Activated CD8-positive, alpha-beta T cell treated with anti-CD3 and anti-CD28 coated beads, Interleukin-2, amount 10 ng/mL, durations not matched to agents 7 days and 5 days (primary cell): ENCODE results near the gene TRIP12. TPM values are rescaled to one million over a fixed set of nuclear protein-coding genes. Genes with fewer than 3 reads are reported as not detected.
"Not testable (repeated sequence)": the region's sequence is repeated elsewhere in the genome, so short reads cannot be mapped to it uniquely, and the experiment has no call there.

ENCODE experiments used
- ATAC-seq: fragments of 150-1000 bp; cut with Tn5 transposase; one replicate; pipeline ENCODE4 v1.10.0; 2021; ENCODE audit warnings: moderate library complexity
- CTCF ChIA-PET: fragments of 350-600 bp; sonication (Branson Sonifier 250); formaldehyde crosslinking; loops from one replicate; lab custom pipeline; 2021; ENCODE audit warnings: antibody characterized with exemption; lab: Charles Lee
- POLR2A ChIA-PET: fragments of 350-600 bp; sonication (Branson Sonifier 250); formaldehyde crosslinking; loops from one replicate; lab custom pipeline; 2021; ENCODE audit warnings: antibody characterized with exemption; lab: Charles Lee
- DNase-seq: peaks from one replicate; pipeline ENCODE4 v3.0.0-alpha.2; 2020
- H3K27ac Mint-ChIP-seq: one replicate; pipeline ENCODE4 v1.8.0; 2021; ENCODE audit warnings: mild to moderate bottlenecking, mixed read lengths
- H3K27me3 Mint-ChIP-seq: one replicate; pipeline ENCODE4 v1.8.0; 2021; ENCODE audit warnings: low read depth, mixed read lengths
- H3K36me3 Mint-ChIP-seq: one replicate; pipeline ENCODE4 v1.8.0; 2021; ENCODE audit warnings: low read depth, mixed read lengths
- H3K4me1 Mint-ChIP-seq: one replicate; pipeline ENCODE4 v1.8.0; 2021; ENCODE audit warnings: low read depth, mixed read lengths
- H3K4me3 Mint-ChIP-seq: one replicate; pipeline ENCODE4 v1.8.0; 2021; ENCODE audit warnings: mild to moderate bottlenecking, mixed read lengths
- H3K9me3 Mint-ChIP-seq: one replicate; pipeline ENCODE4 v1.8.0; 2022; ENCODE audit warnings: mixed read lengths; ENCODE audit not compliant: insufficient read depth
- total RNA-seq, 2 experiments: library from RNA; stranded (reverse); gene quantifications; one replicate each; pipeline ENCODE4 v1.2.3, GENCODE V29; 2021

The TRIP12 gene
- total RNA-seq, 2 experiments from 2014 or later, result 221 to 229 TPM

- ATAC-seq (no peak), DNase-seq (no peak)
- Mint-ChIP-seq H3K4me1 (peaks cover 6% of the 10 kb centered on the region), H3K9me3 (no peaks in the 10 kb centered on the region), H3K36me3 (no peaks in the 10 kb centered on the region), H3K4me3 (no peak overlapping the region), H3K27ac (no peak overlapping the region), H3K27me3 (no peaks in the 10 kb centered on the region)
- ChIA-PET POLR2A (no interaction called here), CTCF (no interaction called here)
These were observed 20.9 kb upstream of the TRIP12 start for GRCh38 chr2:229942671-229943070.

- Mint-ChIP-seq H3K9me3 (no peaks in the 10 kb centered on the region), H3K4me3 (no peak overlapping the region), H3K4me1 (no peaks in the 10 kb centered on the region), H3K27ac (no peak overlapping the region), H3K27me3 (no peaks in the 10 kb centered on the region), H3K36me3 (no peaks in the 10 kb centered on the region)
- ChIA-PET CTCF (no interaction called here), POLR2A (no interaction called here)
- no peak for ATAC-seq
- DNase-seq, result no peak
These were observed 15.7 kb upstream of the TRIP12 start for GRCh38 chr2:229937537-229937936.

GRCh38 chr2:229931241-229931640 is 9.4 kb upstream of the TRIP12 start:
- Mint-ChIP-seq H3K4me1 (peaks cover 15% of the 10 kb centered on the region), H3K27me3 (no peaks in the 10 kb centered on the region), H3K9me3 (no peaks in the 10 kb centered on the region), H3K27ac (no peak overlapping the region), H3K36me3 (no peaks in the 10 kb centered on the region), H3K4me3 (no peak overlapping the region)
- ChIA-PET POLR2A (no interaction called here), CTCF (no interaction called here)
- ATAC-seq (no peak), DNase-seq (no peak)

- no peaks in the 10 kb centered on the region for H3K36me3 Mint-ChIP-seq
- no peak overlapping the region for H3K27ac Mint-ChIP-seq
- H3K27me3 Mint-ChIP-seq, result no peaks in the 10 kb centered on the region
- ChIA-PET CTCF (no interaction called here), POLR2A (no interaction called here)
- ATAC-seq (no peak), DNase-seq (no peak)
- H3K4me1 Mint-ChIP-seq, result peaks cover 16% of the 10 kb centered on the region
- H3K9me3 Mint-ChIP-seq, result no peaks in the 10 kb centered on the region
- no peak overlapping the region for H3K4me3 Mint-ChIP-seq
These were observed 8.8 kb upstream of the TRIP12 start for GRCh38 chr2:229930656-229931055.

GRCh38 chr2:229927817-229928321 is 6.1 kb upstream of the TRIP12 start:
- CTCF ChIA-PET, result interaction anchor here (0.7 to 1.2 kb wide), 2 partner anchors 16 to 127 kb away, joined by 3 to 5 read pairs; no protein-coding TSS in a partner anchor
- Mint-ChIP-seq H3K4me3 (no peak overlapping the region), H3K27ac (no peak overlapping the region), H3K27me3 (no peaks in the 10 kb centered on the region), H3K9me3 (no peaks in the 10 kb centered on the region), H3K4me1 (peaks cover 33% of the 10 kb centered on the region), H3K36me3 (no peaks in the 10 kb centered on the region)
- ATAC-seq, result no peak
- DNase-seq, result no peak
- POLR2A ChIA-PET, result no interaction called here

GRCh38 chr2:229925201-229925600 is 3.4 kb upstream of the TRIP12 start:
- no peak overlapping the region for H3K27ac Mint-ChIP-seq
- H3K27me3 Mint-ChIP-seq, result no peaks in the 10 kb centered on the region
- POLR2A ChIA-PET, result no interaction called here
- CTCF ChIA-PET, result no interaction called here
- H3K4me1 Mint-ChIP-seq, result peaks cover 39% of the 10 kb centered on the region
- ATAC-seq (no peak), DNase-seq (no peak)
- H3K9me3 Mint-ChIP-seq, result no peaks in the 10 kb centered on the region
- H3K4me3 Mint-ChIP-seq, result no peak overlapping the region
- H3K36me3 Mint-ChIP-seq, result peaks cover 15% of the 10 kb centered on the region

- DNase-seq, POLR2A ChIA-PET, H3K27me3 Mint-ChIP-seq, H3K9me3 Mint-ChIP-seq, H3K27ac Mint-ChIP-seq, CTCF ChIA-PET, ATAC-seq, H3K4me3 Mint-ChIP-seq: not testable (repeated sequence)
- H3K36me3 Mint-ChIP-seq, result peaks cover 21% of the 10 kb centered on the region
- peaks cover 45% of the 10 kb centered on the region for H3K4me1 Mint-ChIP-seq
These were observed 2.7 kb upstream of the TRIP12 start for GRCh38 chr2:229924541-229924940.

- ATAC-seq (peak; percentile 64), DNase-seq (peak; percentile 93)
- peaks cover 57% of the 10 kb centered on the region for H3K4me1 Mint-ChIP-seq
- no peaks in the 10 kb centered on the region for H3K27me3 Mint-ChIP-seq
- peak within 1 kb of the TSS; percentile 99 for H3K4me3 Mint-ChIP-seq
- POLR2A ChIA-PET, result interaction anchor here (0.6 to 1.0 kb wide), 3 partner anchors 70 to 147 kb away, joined by 3 to 4 read pairs (median 3); no protein-coding TSS in a partner anchor
- H3K27ac Mint-ChIP-seq, result peak within 1 kb of the TSS; percentile 99
- H3K9me3 Mint-ChIP-seq, result no peaks in the 10 kb centered on the region
- peaks cover 34% of the 10 kb centered on the region for H3K36me3 Mint-ChIP-seq
- CTCF ChIA-PET, result interaction anchor here (1.1 to 1.9 kb wide), 3 partner anchors 12 to 142 kb away, joined by 4 to 10 read pairs (median 4); no protein-coding TSS in a partner anchor
These were observed 909 bp upstream of the TRIP12 start, which contains the start of gene FBXO36 for GRCh38 chr2:229922449-229923386. Gene FBXO36 (plus strand): TSS chr2:229922503. CDS start chr2:229922514, 11 bp downstream.

- Mint-ChIP-seq H3K27me3 (no peaks in the 10 kb centered on the region), H3K4me1 (peaks cover 53% of the 10 kb centered on the region), H3K4me3 (peak overlapping the region; percentile 99), H3K27ac (peak overlapping the region; percentile 99), H3K36me3 (peaks cover 40% of the 10 kb centered on the region), H3K9me3 (no peaks in the 10 kb centered on the region)
- DNase-seq (peak; percentile 77), ATAC-seq (peak; percentile 31)
- POLR2A ChIA-PET, result interaction anchor here (0.6 to 1.5 kb wide), 8 partner anchors 64 to 901 kb away, joined by 3 to 5 read pairs (median 4); no protein-coding TSS in a partner anchor
- CTCF ChIA-PET, result interaction anchor here (0.6 to 1.9 kb wide), 4 partner anchors 10 to 141 kb away, joined by 3 to 10 read pairs (median 4); no protein-coding TSS in a partner anchor
These were observed 513 bp downstream of the TRIP12 start for GRCh38 chr2:229921101-229921891.

- no peaks in the 10 kb centered on the region for H3K9me3 Mint-ChIP-seq
- peaks cover 48% of the 10 kb centered on the region for H3K4me1 Mint-ChIP-seq
- no peaks in the 10 kb centered on the region for H3K27me3 Mint-ChIP-seq
- H3K36me3 Mint-ChIP-seq, result peaks cover 42% of the 10 kb centered on the region
- peak overlapping the region; percentile 99 for H3K4me3 Mint-ChIP-seq
- ChIA-PET CTCF (interaction anchor here (1.0 to 1.9 kb wide), 3 partner anchors 9 to 119 kb away, joined by 3 to 10 read pairs (median 5); no protein-coding TSS in a partner anchor), POLR2A (interaction anchor here (0.8 to 1.4 kb wide), 2 partner anchors 9 to 83 kb away, joined by 3 to 5 read pairs; no protein-coding TSS in a partner anchor)
- no peak for ATAC-seq
- peak; percentile 55 for DNase-seq
- H3K27ac Mint-ChIP-seq, result peak overlapping the region; percentile 97
These were observed 1.7 kb downstream of the TRIP12 start for GRCh38 chr2:229920011-229920641.

GRCh38 chr2:229917793-229918192 is 4.0 kb downstream of the TRIP12 start:
- ATAC-seq (no peak), DNase-seq (no peak)
- ChIA-PET POLR2A (no interaction called here), CTCF (no interaction called here)
- Mint-ChIP-seq H3K4me1 (peaks cover 48% of the 10 kb centered on the region), H3K4me3 (no peak overlapping the region), H3K36me3 (peaks cover 53% of the 10 kb centered on the region), H3K27me3 (no peaks in the 10 kb centered on the region), H3K9me3 (no peaks in the 10 kb centered on the region), H3K27ac (no peak overlapping the region)
